ENCODE measurements around the gene POLG. TPM values are rescaled to one million over a fixed set of nuclear protein-coding genes. Genes with fewer than 3 reads are reported as not detected.

Gene POLG
- total RNA-seq, 2 donors from 2014 or later: 70.8 to 86.8 TPM

- no peak for TF ChIP-seq CTCF (IDR thresholded peaks at IDR 0.05)
- H3K9me3 ChIP-seq: no peaks in the 10 kb centered on the region
- H3K4me3 ChIP-seq: no peak overlapping the region
- no peak overlapping the region for H3K9ac ChIP-seq (ENCODE audit: low read depth in 2 of 2, low read length in 2 of 2)
- no peaks in the 10 kb centered on the region for H3K36me3 ChIP-seq
- intact Hi-C loops (cut with DNase I): loop anchor here (10.0 kb wide), 1 partner anchor 202 kb away; no protein-coding TSS in a partner anchor
- no peaks in the 10 kb centered on the region for H3K27me3 ChIP-seq
- no peaks in the 10 kb centered on the region for H3K4me1 ChIP-seq
- H3K27ac ChIP-seq: no peak overlapping the region
- no peak for DNase-seq
These were observed 17.9 kb upstream of the POLG start for GRCh38 chr15:89352476-89352875.

- H3K9me3 ChIP-seq: no peaks in the 10 kb centered on the region
- TF ChIP-seq CTCF (IDR thresholded peaks at IDR 0.05): no peak
- no peaks in the 10 kb centered on the region for H3K4me1 ChIP-seq
- H3K4me3 ChIP-seq: no peak overlapping the region
- H3K36me3 ChIP-seq: no peaks in the 10 kb centered on the region
- H3K27me3 ChIP-seq: no peaks in the 10 kb centered on the region
- intact Hi-C loops (cut with DNase I): no loop called here
- H3K9ac ChIP-seq (ENCODE audit: low read depth in 2 of 2, low read length in 2 of 2): no peak overlapping the region
- H3K27ac ChIP-seq: no peak overlapping the region
- no peak for DNase-seq
These were observed 14.6 kb upstream of the POLG start for GRCh38 chr15:89349206-89349558.

GRCh38 chr15:89346516-89347231, 12.1 kb upstream of the POLG start:
- Histone ChIP-seq H3K4me3 (no peak overlapping the region), H3K27ac (no peak overlapping the region), H3K9me3 (no peaks in the 10 kb centered on the region), H3K4me1 (no peaks in the 10 kb centered on the region), H3K9ac (ENCODE audit: low read depth in 2 of 2, low read length in 2 of 2) (no peak overlapping the region), H3K27me3 (no peaks in the 10 kb centered on the region), H3K36me3 (no peaks in the 10 kb centered on the region)
- intact Hi-C loops (cut with DNase I): no loop called here
- DNase-seq: no peak
- no peak for TF ChIP-seq CTCF (IDR thresholded peaks at IDR 0.05)

- intact Hi-C loops (cut with DNase I): no loop called here
- DNase-seq: no peak
- Histone ChIP-seq H3K9ac (ENCODE audit: low read depth in 2 of 2, low read length in 2 of 2) (no peak overlapping the region), H3K36me3 (no peaks in the 10 kb centered on the region), H3K27ac (no peak overlapping the region), H3K4me3 (no peak overlapping the region), H3K27me3 (no peaks in the 10 kb centered on the region), H3K4me1 (no peaks in the 10 kb centered on the region), H3K9me3 (no peaks in the 10 kb centered on the region)
- TF ChIP-seq CTCF (IDR thresholded peaks at IDR 0.05): no peak
These were observed 10.6 kb upstream of the POLG start for GRCh38 chr15:89345248-89345647.

- DNase-seq: no peak
- TF ChIP-seq CTCF (IDR thresholded peaks at IDR 0.05): no peak
- Histone ChIP-seq H3K27me3 (no peaks in the 10 kb centered on the region), H3K36me3 (no peaks in the 10 kb centered on the region), H3K27ac (no peak overlapping the region), H3K4me3 (no peak overlapping the region), H3K9me3 (no peaks in the 10 kb centered on the region), H3K4me1 (no peaks in the 10 kb centered on the region), H3K9ac (ENCODE audit: low read depth in 2 of 2, low read length in 2 of 2) (no peak overlapping the region)
- intact Hi-C loops (cut with DNase I): no loop called here
These were observed 8.2 kb upstream of the POLG start for GRCh38 chr15:89342840-89343239.

Measured in colonic mucosa (tissue), 4 donors.